Measurements from ENCODE around the gene CLNK.

Gene CLNK, protein sequence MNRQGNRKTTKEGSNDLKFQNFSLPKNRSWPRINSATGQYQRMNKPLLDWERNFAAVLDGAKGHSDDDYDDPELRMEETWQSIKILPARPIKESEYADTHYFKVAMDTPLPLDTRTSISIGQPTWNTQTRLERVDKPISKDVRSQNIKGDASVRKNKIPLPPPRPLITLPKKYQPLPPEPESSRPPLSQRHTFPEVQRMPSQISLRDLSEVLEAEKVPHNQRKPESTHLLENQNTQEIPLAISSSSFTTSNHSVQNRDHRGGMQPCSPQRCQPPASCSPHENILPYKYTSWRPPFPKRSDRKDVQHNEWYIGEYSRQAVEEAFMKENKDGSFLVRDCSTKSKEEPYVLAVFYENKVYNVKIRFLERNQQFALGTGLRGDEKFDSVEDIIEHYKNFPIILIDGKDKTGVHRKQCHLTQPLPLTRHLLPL

GRCh38 chr4:10684631-10685030 lies at the start of gene CLNK:
TSS of gene CLNK (minus strand) at chr4:10684768. CDS start at chr4:10667869, 16,899 bp downstream.
- no peak for DNase-seq
- intact Hi-C loops (cut with DNase I): no loop called here

- intact Hi-C loops (cut with DNase I): no loop called here
- DNase-seq: no peak
Measured at GRCh38 chr4:10733481-10734062, 49.0 kb upstream of the CLNK start.

DNA sequence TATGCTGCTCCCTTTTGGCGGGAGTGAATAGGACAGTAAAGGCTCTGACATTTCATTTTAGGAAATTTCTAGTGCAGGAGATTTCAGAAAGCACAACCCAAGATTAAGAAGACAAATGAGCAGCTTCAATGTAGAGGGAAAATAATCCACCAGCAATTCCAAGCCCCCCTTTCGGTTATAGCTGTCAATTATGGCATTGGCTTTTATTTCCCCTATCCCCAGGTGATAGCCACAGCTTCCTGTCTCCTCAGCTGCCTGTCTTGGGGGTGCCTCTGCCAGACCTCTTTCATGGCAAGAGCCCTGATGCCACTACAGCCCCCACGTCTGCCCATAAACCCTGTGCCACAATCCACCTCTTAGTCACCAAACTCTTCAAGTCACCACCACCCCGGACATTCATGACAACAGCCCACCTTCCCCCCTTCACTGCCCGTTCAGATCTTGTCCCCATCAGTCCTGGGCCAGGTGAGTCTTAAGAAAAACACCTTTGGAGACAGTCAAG lies 48.4 kb upstream of the CLNK start:
- intact Hi-C loops (cut with DNase I): no loop called here
- no peak for DNase-seq

GRCh38 chr4:10732235-10732913 lies 47.8 kb upstream of the CLNK start:
- intact Hi-C loops (cut with DNase I): no loop called here

GRCh38 chr4:10731690-10732089 lies 47.1 kb upstream of the CLNK start:
- intact Hi-C loops (cut with DNase I): no loop called here
- no peak for DNase-seq

More at GRCh38 chr4:10732235-10732913, 47.8 kb upstream of the CLNK start:
- no peak for DNase-seq

DNA sequence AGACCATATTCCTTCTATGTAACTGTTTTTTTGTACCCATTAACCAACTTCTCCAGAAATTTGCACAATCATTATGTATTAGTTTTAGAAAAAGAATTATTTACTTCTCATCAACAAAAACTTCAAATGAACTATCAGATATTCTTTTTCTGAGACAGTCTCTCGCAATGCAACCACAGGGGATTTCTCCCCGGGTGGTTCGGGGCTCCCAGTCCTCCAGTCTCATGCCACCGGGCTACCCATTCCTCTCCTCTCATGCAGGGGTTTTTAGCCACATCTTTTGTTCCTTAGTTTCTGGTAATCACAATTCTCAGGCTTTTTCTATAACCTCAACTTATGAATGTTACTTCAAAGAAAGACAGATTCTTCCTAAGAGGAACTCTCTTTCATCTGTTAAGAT lies 46.6 kb upstream of the CLNK start:
- DNase-seq: no peak
- intact Hi-C loops (cut with DNase I): no loop called here

DNA sequence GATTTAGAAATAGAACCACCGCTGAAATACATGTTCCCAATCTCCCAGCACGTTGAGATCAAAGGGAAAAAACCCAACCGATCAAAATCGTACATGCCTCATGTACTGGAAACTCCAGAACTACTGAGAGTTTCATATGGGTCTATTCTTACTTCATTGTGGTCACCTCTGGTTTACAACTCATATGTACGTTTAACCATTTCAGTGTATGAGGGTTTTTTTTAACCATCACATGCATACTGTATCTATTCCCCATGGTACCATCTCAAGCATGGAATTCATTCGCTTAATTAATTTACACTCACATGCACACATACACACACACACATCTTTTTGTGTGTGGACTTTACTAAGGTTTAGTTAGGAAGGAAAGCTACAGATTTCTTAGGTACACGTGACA lies 46.0 kb upstream of the CLNK start:
- DNase-seq: no peak
- intact Hi-C loops (cut with DNase I): no loop called here

DNA sequence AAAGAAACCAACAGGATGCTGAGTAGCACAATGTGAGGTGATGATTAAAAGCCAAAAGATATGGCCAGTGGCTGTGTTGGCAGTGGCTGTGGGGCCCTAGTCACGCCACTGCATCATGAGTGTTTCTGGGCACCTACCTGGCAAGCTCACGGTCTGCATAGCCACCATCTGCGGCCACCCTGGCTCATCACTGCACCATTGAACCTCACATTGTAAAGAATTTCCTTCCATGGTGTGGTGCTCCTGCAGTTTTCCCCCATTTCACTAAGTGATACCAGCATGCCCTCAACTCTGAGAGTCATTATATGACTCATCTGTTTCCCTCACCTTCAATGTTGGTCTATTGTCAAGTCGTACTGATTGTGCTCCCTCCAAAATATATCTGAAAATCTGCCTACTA lies 45.5 kb upstream of the CLNK start:
- intact Hi-C loops (cut with DNase I): no loop called here

DNA sequence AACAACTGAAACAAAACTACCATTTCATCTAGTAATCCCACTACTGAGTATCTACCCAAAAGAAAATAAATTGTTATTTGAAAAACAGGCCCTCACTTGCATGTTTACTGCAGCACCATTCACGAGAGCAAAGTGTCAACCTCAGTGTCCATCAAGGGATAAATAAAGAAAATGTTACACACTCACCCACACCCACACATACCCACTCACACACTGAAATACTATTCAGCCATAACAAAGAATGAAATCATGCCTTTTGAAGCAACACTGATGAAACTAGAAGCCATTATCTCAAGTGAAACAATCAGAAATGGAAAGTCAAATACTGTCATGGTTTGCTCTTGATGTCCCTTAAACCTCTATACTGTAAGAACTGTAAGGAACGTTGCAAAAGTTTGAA lies 44.8 kb upstream of the CLNK start:
- no peak for DNase-seq
- intact Hi-C loops (cut with DNase I): no loop called here

More for the DNA sequence above, 45.5 kb upstream of the CLNK start:
- no peak for DNase-seq

- intact Hi-C loops (cut with DNase I): no loop called here
- no peak for DNase-seq
Measured at GRCh38 chr4:10728016-10728415, 43.4 kb upstream of the CLNK start.

DNA sequence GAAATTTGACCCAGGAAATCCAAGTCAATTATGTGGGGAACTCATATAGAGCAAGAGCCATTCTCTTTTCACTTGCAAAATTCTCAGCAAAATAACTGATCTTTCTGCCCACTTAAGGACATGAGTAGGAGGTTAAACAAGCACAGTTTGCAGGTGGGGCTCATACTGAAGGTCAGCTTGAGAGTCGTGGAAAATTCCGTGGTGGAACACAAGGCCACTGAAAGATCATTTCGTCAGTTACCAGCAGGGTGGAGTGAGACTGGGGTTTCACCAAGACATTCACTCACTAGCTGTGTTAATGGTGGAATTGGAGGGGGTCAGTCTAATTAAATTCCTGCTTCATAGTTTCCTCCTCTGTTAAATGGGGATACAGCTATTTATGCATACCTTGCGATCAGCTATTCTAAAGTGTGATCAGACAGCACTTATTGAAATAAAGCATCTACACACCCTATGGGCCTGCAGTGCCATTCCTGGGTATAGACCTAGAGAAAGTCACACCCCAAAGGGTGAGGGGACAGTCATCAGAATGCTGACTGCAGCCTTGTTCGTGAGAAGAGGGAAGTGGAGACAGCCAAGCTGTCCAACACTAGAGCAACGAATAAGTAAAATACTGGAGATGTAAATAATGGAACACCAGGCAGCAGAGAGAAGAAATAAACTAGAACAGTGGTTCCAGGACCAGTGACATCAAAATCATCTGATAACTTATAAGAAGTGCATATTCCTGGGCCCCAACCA lies 42.7 kb upstream of the CLNK start:
- intact Hi-C loops (cut with DNase I): no loop called here
- no peak for DNase-seq

GRCh38 chr4:10722957-10723356 lies 38.4 kb upstream of the CLNK start:
- intact Hi-C loops (cut with DNase I): no loop called here
- DNase-seq: no peak

DNA sequence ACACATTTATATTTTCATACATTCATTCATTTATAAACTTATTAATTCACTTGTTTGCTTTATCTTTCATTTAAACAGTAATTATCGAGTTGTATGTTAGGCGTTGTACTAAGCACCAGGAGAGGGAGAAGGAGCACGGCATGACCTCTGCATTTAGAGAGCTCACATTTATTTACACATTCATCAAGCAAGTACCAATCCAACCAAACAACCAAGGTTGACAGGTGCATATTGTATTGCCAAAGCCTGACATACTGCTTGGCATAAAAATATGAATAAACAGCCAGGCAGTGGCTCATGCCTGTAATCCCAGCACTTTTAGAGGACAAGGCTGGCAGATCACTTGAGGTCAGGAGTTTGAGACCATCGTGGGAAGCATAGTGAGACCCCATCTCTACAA lies 37.0 kb upstream of the CLNK start:
- DNase-seq: no peak
- intact Hi-C loops (cut with DNase I): no loop called here

DNA sequence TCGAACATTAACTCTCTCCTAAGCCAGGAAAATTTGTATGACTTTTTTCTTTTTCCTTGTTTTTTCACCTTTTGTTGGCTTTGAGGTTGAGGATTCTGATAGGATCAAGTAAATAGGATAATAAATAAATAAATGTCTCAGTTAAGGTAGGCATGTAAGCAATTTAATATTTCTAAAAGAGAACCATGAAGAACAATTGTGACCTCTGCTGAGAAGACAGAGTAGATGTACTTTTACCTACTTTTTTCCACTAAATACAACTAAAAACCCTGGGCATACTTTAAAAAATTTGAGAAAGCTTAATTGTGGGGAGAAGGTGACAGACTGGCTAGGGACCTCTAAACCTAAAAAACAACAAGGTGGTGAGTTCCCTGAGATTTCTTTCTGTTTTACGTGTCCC lies 31.6 kb upstream of the CLNK start:
- intact Hi-C loops (cut with DNase I): no loop called here

GRCh38 chr4:10715696-10716095 lies 31.1 kb upstream of the CLNK start:
- intact Hi-C loops (cut with DNase I): no loop called here
- no peak for DNase-seq

More for the DNA sequence above, 31.6 kb upstream of the CLNK start:
- no peak for DNase-seq

DNA sequence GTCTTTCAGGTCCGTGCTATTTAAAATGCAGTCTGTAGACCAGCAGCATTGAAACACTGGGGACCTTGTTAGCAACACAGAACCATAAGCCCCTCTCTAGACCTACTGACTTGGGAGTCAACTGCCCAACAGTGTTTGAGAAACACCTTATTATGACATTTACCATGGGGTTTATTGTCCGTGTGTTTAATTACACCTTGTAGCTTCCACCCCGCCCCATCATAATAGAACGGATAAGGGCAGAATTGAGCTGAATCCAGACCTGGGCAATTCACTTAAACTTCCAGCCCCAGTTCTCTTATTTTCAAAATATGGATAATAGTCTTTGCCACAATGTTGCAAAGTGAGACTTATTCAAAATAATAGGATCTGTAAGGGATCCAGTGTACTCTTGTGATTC lies 30.6 kb upstream of the CLNK start:
- no peak for DNase-seq
- intact Hi-C loops (cut with DNase I): no loop called here

DNA sequence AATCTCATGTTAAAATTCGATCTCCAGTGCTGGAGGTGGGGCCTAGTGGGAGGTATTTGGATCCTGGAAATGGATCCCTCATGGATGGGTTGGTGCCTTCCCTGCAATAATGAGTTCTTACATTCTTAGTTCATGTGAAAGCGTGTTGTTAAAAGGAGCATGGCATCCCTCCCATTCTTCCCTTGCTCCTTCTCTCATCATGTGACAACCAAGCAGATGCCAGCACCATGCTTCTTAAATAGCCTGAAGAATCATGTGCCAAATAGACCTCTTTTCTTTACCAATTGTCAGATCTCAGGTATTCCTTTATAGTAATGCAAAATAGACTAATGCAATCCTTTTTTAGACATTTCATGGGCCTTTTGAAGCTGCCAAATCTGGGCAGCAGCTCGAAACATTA lies 29.0 kb upstream of the CLNK start:
- intact Hi-C loops (cut with DNase I): no loop called here
- no peak for DNase-seq

DNA sequence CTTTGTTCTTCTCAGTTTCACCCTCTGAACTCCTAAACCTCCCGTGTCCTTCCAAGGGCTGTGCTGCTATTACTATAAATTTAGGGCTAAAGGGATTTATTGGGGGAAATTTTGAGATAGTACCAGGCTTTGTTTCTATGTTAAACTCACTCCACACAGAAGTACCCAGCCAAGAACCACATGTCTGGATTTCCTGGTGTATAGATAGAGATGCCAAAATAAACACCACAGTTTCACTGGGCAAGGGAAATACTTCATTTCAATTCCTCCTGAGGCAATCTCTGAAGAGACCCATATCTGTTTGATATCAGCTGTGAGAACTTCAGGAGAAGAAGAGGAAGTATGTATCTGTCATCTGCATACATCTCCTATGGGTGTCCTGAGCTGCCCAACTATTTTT lies 21.7 kb upstream of the CLNK start:
- DNase-seq: no peak
- intact Hi-C loops (cut with DNase I): no loop called here

DNA sequence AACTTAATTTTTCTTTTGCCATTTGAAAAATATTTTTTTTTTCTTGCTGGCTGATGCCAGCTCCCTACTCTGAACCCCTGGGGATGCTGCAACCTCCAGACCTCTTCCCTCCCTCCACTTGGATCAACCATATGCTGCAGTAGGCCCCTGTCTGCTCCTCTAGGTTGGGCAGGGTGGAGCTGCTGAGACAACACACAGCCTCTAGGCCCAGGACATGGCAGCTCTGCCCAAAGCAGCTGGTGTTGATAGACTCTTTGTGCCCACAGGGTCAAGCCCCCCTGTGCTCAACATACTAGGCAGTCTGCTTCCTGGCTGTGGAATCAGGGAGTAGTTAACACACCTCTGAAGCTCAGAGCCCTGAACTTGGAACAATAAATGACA lies 19.9 kb upstream of the CLNK start:
- no peak for DNase-seq
- intact Hi-C loops (cut with DNase I): no loop called here

Measured in head of caudate nucleus (tissue), 42 donors.